Fibroblast of skin of left quadriceps (primary cell): ENCODE results near the gene BEND4.

Experiments
- DNase-seq, 2 experiments: peaks; one replicate each; pipeline ENCODE4 v3.0.0-alpha.2; 2013; ENCODE audit warnings: low read depth in 2 of 2

BEND4 gene

GRCh38 chr4:42104521-42104920, 47.9 kb downstream of the BEND4 start:
- peak in 1 of 2 experiments; percentile 3 for DNase-seq

- no peak for DNase-seq
These were observed 50.9 kb downstream of the BEND4 start for GRCh38 chr4:42101446-42101975.

GRCh38 chr4:42088386-42088785, 64.1 kb downstream of the BEND4 start:
- no peak for DNase-seq

- peak in 1 of 2 experiments; percentile 3 for DNase-seq
These were observed 68.6 kb downstream of the BEND4 start for GRCh38 chr4:42083816-42084215.

GRCh38 chr4:42080306-42080705, 72.1 kb downstream of the BEND4 start:
- no peak for DNase-seq

GRCh38 chr4:42078184-42078801, 74.2 kb downstream of the BEND4 start:
- DNase-seq: no peak

- DNase-seq: no peak
These were observed 78.2 kb downstream of the BEND4 start for GRCh38 chr4:42074294-42074693.

GRCh38 chr4:42070463-42070862, 82.0 kb downstream of the BEND4 start:
- no peak for DNase-seq

GRCh38 chr4:42067264-42067663, 85.2 kb downstream of the BEND4 start:
- DNase-seq: no peak

- no peak for DNase-seq
These were observed 86.1 kb downstream of the BEND4 start for GRCh38 chr4:42066402-42066801.
